GM12801 (cell line): ENCODE measurements around the gene TMEM174.

Experiments used
- CTCF ChIP-seq: IDR thresholded peaks from one replicate; pipeline ENCODE4 v1.5.1; 2011; ENCODE audit warnings: control low read depth; ENCODE audit not compliant: insufficient read length; ENCODE audit errors: extremely low read depth

TMEM174 gene

GRCh38 chr5:73196201-73196600 is 23.2 kb downstream of the TMEM174 start:
- TF ChIP-seq CTCF, result no peak

- no peak for TF ChIP-seq CTCF
Measured at GRCh38 chr5:73197637-73198257, 24.8 kb downstream of the TMEM174 start.

GRCh38 chr5:73198833-73199592 is 26.0 kb downstream of the TMEM174 start:
- no peak for TF ChIP-seq CTCF

- no peak for TF ChIP-seq CTCF
Measured at GRCh38 chr5:73199671-73200070, 26.7 kb downstream of the TMEM174 start.

GRCh38 chr5:73201547-73202513 is 28.8 kb downstream of the TMEM174 start:
- no peak for TF ChIP-seq CTCF

- no peak for TF ChIP-seq CTCF
Measured at GRCh38 chr5:73204332-73204731, 31.3 kb downstream of the TMEM174 start.

- no peak for TF ChIP-seq CTCF
Measured at GRCh38 chr5:73204733-73205132, 31.7 kb downstream of the TMEM174 start.
